IgD-negative memory B cell (primary cell): ENCODE data around the gene OR10V1. TPM values are rescaled to one million over a fixed set of nuclear protein-coding genes. Genes with fewer than 3 reads are reported as not detected.

Experiments
- H3K27ac Mint-ChIP-seq, 3 donors: one replicate each; pipeline ENCODE4 v1.8.0; 2020 to 2022; ENCODE audit warnings: mild to moderate bottlenecking in 3 of 3, mixed read lengths in 3 of 3, moderate library complexity in 1 of 3
- H3K27me3 Mint-ChIP-seq: one replicate; pipeline ENCODE4 v1.8.0; 2021; ENCODE audit warnings: mixed read lengths
- H3K36me3 Mint-ChIP-seq: one replicate; pipeline ENCODE4 v1.8.0; 2020; ENCODE audit warnings: mild to moderate bottlenecking, mixed read lengths
- H3K4me1 Mint-ChIP-seq, 3 donors: one replicate each; pipeline ENCODE4 v1.8.0; 2020 to 2022; ENCODE audit warnings: mixed read lengths in 3 of 3, mild to moderate bottlenecking in 1 of 3
- H3K4me3 Mint-ChIP-seq, 4 donors: one replicate each; pipeline ENCODE4 v1.8.0; 2020 to 2022; ENCODE audit warnings: mild to moderate bottlenecking in 4 of 4, mixed read lengths in 4 of 4, moderate library complexity in 3 of 4
- H3K9me3 Mint-ChIP-seq, 3 donors: one replicate each; pipeline ENCODE4 v1.8.0; 2020 to 2021; ENCODE audit warnings: mixed read lengths in 3 of 3, mild to moderate bottlenecking in 1 of 3
- polyA plus RNA-seq: library from polyadenylated mRNA; unstranded; fragments of 300-500 nt; fragmentation: Illumina TruSeq; gene quantifications from one replicate; pipeline ENCODE4 v1.2.3, GENCODE V29; 2021

OR10V1 gene
- not detected for polyA plus RNA-seq

- H3K27ac Mint-ChIP-seq = no peak within 1 kb of the TSS
- H3K36me3 Mint-ChIP-seq = no peaks in the 10 kb centered on the region
- no peaks in the 10 kb centered on the region for H3K4me1 Mint-ChIP-seq
- peaks cover 6% of the 10 kb centered on the region for H3K27me3 Mint-ChIP-seq
- H3K4me3 Mint-ChIP-seq = no peak within 1 kb of the TSS
- peaks cover 0 to 2% (median 0%) of the 10 kb centered on the region in 3 donors for H3K9me3 Mint-ChIP-seq
Observed at GRCh38 chr11:59713745-59714144, at the start of gene OR10V1. Gene OR10V1 (minus strand): TSS chr11:59713845. CDS start chr11:59713845, 0 bp downstream.

- peaks cover 11% of the 10 kb centered on the region for H3K36me3 Mint-ChIP-seq
- no peak overlapping the region for H3K27ac Mint-ChIP-seq
- no peaks in the 10 kb centered on the region for H3K9me3 Mint-ChIP-seq
- peaks cover 2 to 13% (median 11%) of the 10 kb centered on the region in 3 donors for H3K4me1 Mint-ChIP-seq
- H3K27me3 Mint-ChIP-seq = no peaks in the 10 kb centered on the region
- H3K4me3 Mint-ChIP-seq = no peak overlapping the region
Observed at GRCh38 chr11:59761993-59762392, 48.3 kb upstream of the OR10V1 start.

- H3K27me3 Mint-ChIP-seq = no peaks in the 10 kb centered on the region
- peaks cover 11% of the 10 kb centered on the region for H3K36me3 Mint-ChIP-seq
- H3K4me3 Mint-ChIP-seq = no peak overlapping the region
- H3K9me3 Mint-ChIP-seq = no peaks in the 10 kb centered on the region
- peaks cover 7 to 17% (median 16%) of the 10 kb centered on the region in 3 donors for H3K4me1 Mint-ChIP-seq
- no peak overlapping the region for H3K27ac Mint-ChIP-seq
Observed at GRCh38 chr11:59760771-59761170, 47.1 kb upstream of the OR10V1 start.

GRCh38 chr11:59759900-59760299 lies 46.3 kb upstream of the OR10V1 start:
- Mint-ChIP-seq H3K4me1 (peaks cover 7 to 18% (median 12%) of the 10 kb centered on the region in 3 donors), H3K27me3 (no peaks in the 10 kb centered on the region)

GRCh38 chr11:59758401-59759037 lies 44.9 kb upstream of the OR10V1 start:
- no peaks in the 10 kb centered on the region for H3K27me3 Mint-ChIP-seq
- H3K36me3 Mint-ChIP-seq = peaks cover 11% of the 10 kb centered on the region
- peaks cover 12 to 18% (median 13%) of the 10 kb centered on the region in 3 donors for H3K4me1 Mint-ChIP-seq
- no peaks in the 10 kb centered on the region for H3K9me3 Mint-ChIP-seq
- no peak overlapping the region for H3K27ac Mint-ChIP-seq
- H3K4me3 Mint-ChIP-seq = no peak overlapping the region

More at GRCh38 chr11:59759900-59760299, 46.3 kb upstream of the OR10V1 start:
- H3K9me3 Mint-ChIP-seq = no peaks in the 10 kb centered on the region
- H3K36me3 Mint-ChIP-seq = peaks cover 11% of the 10 kb centered on the region
- no peak overlapping the region for H3K27ac Mint-ChIP-seq
- peak overlapping the region in 1 of 4 donors; percentile 34 for H3K4me3 Mint-ChIP-seq

GRCh38 chr11:59756845-59757244 lies 43.2 kb upstream of the OR10V1 start:
- Mint-ChIP-seq H3K27me3 (peaks cover 3% of the 10 kb centered on the region), H3K4me3 (peak overlapping the region; percentile 69 to 93 (median 84)), H3K9me3 (no peaks in the 10 kb centered on the region), H3K36me3 (peaks cover 6% of the 10 kb centered on the region), H3K4me1 (peaks cover 12 to 16% (median 13%) of the 10 kb centered on the region in 3 donors), H3K27ac (peak overlapping the region; percentile 4 to 49 (median 11))

- peak overlapping the region in 2 of 3 donors; percentile 4 to 49 for H3K27ac Mint-ChIP-seq
- peak overlapping the region in 3 of 4 donors; percentile 83 to 93 (median 84) for H3K4me3 Mint-ChIP-seq
- H3K4me1 Mint-ChIP-seq = peaks cover 12 to 15% (median 13%) of the 10 kb centered on the region in 3 donors
- no peaks in the 10 kb centered on the region for H3K9me3 Mint-ChIP-seq
- H3K36me3 Mint-ChIP-seq = peaks cover 5% of the 10 kb centered on the region
- peaks cover 3% of the 10 kb centered on the region for H3K27me3 Mint-ChIP-seq
Observed at GRCh38 chr11:59756558-59756840, 42.9 kb upstream of the OR10V1 start.

- Mint-ChIP-seq H3K4me3 (peak overlapping the region; percentile 83 to 93 (median 84)), H3K4me1 (peaks cover 12 to 15% (median 13%) of the 10 kb centered on the region in 3 donors), H3K36me3 (peaks cover 3% of the 10 kb centered on the region), H3K27ac (peak overlapping the region in 1 of 3 donors; percentile 4), H3K27me3 (peaks cover 3% of the 10 kb centered on the region), H3K9me3 (no peaks in the 10 kb centered on the region)
Observed at GRCh38 chr11:59755701-59756557, 42.3 kb upstream of the OR10V1 start.

GRCh38 chr11:59754859-59755700 lies 41.4 kb upstream of the OR10V1 start, which contains the start of gene STX3:
Gene STX3 (plus strand): TSS chr11:59755376. CDS start chr11:59755606, 230 bp downstream.
- Mint-ChIP-seq H3K36me3 (peaks cover 2% of the 10 kb centered on the region), H3K27me3 (peaks cover 3% of the 10 kb centered on the region), H3K4me3 (peak within 1 kb of the TSS; percentile 89 to 100 (median 94)), H3K4me1 (peaks cover 12 to 15% (median 13%) of the 10 kb centered on the region in 3 donors), H3K9me3 (peaks cover 0 to 2% (median 0%) of the 10 kb centered on the region in 3 donors), H3K27ac (peak within 1 kb of the TSS in 2 of 3 donors; percentile 28 to 96)

- Mint-ChIP-seq H3K27me3 (peaks cover 3% of the 10 kb centered on the region), H3K4me1 (peaks cover 12 to 15% (median 13%) of the 10 kb centered on the region in 3 donors), H3K4me3 (peak overlapping the region; percentile 89 to 100 (median 94)), H3K36me3 (peaks cover 2% of the 10 kb centered on the region), H3K27ac (peak overlapping the region in 2 of 3 donors; percentile 28 to 96), H3K9me3 (peaks cover 0 to 2% (median 0%) of the 10 kb centered on the region in 3 donors)
Observed at GRCh38 chr11:59754494-59754858, 40.8 kb upstream of the OR10V1 start.

GRCh38 chr11:59753650-59754493 lies 40.2 kb upstream of the OR10V1 start:
- Mint-ChIP-seq H3K27ac (peak overlapping the region; percentile 28 to 96 (median 46)), H3K36me3 (peaks cover 2% of the 10 kb centered on the region), H3K9me3 (peaks cover 0 to 2% (median 0%) of the 10 kb centered on the region in 3 donors), H3K27me3 (peaks cover 4% of the 10 kb centered on the region), H3K4me3 (peak overlapping the region; percentile 89 to 100 (median 94)), H3K4me1 (peaks cover 12 to 15% (median 13%) of the 10 kb centered on the region in 3 donors)

GRCh38 chr11:59746111-59746510 lies 32.5 kb upstream of the OR10V1 start:
- no peaks in the 10 kb centered on the region for H3K4me1 Mint-ChIP-seq
- H3K27me3 Mint-ChIP-seq = peaks cover 11% of the 10 kb centered on the region
- H3K4me3 Mint-ChIP-seq = no peak overlapping the region
- peak overlapping the region in 1 of 3 donors; percentile 3 for H3K27ac Mint-ChIP-seq
- peaks cover 0 to 2% (median 0%) of the 10 kb centered on the region in 3 donors for H3K9me3 Mint-ChIP-seq
- peaks cover 2% of the 10 kb centered on the region for H3K36me3 Mint-ChIP-seq

- Mint-ChIP-seq H3K4me3 (no peak overlapping the region), H3K27me3 (no peaks in the 10 kb centered on the region), H3K36me3 (no peaks in the 10 kb centered on the region), H3K27ac (no peak overlapping the region), H3K4me1 (no peaks in the 10 kb centered on the region), H3K9me3 (peaks cover 0 to 5% (median 0%) of the 10 kb centered on the region in 3 donors)
Observed at GRCh38 chr11:59730896-59731565, 17.4 kb upstream of the OR10V1 start.
